AG09319 (cell line): ENCODE data around the gene GRHL1.

Experiments
- DNase-seq: peaks from one replicate; pipeline ENCODE4 v3.0.0-alpha.2; 2010; ENCODE audit warnings: low read depth; ENCODE audit errors: extremely low read depth
- CTCF ChIP-seq: IDR thresholded peaks from 2 replicates; pipeline ENCODE4 v1.5.1; 2011; ENCODE audit warnings: low read depth, mild to moderate bottlenecking, inconsistent platforms, low read length, moderate library complexity

GRHL1 gene

DNA sequence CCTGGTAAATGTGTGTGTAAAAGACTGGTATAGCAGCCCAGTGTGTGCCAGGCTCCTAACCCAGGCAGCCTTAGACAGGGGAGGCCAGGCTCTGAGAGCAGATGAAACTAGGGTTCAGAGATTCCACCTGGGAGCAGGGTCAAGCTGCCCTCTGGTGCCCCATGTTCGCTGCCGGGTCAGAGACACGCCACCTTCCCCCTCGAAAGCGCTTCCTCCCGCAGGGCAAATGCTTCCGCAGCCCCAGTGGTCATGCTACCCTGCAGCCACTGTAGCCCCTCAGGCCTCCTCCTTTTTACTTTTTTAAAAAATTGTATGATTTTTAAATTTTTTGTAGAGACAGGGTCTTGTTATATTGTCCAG is 81.2 kb downstream of the GRHL1 start:
- DNase-seq = no peak
- no peak for TF ChIP-seq CTCF

GRCh38 chr2:10033251-10034006 is 81.9 kb downstream of the GRHL1 start:
- no peak for DNase-seq
- TF ChIP-seq CTCF = no peak

DNA sequence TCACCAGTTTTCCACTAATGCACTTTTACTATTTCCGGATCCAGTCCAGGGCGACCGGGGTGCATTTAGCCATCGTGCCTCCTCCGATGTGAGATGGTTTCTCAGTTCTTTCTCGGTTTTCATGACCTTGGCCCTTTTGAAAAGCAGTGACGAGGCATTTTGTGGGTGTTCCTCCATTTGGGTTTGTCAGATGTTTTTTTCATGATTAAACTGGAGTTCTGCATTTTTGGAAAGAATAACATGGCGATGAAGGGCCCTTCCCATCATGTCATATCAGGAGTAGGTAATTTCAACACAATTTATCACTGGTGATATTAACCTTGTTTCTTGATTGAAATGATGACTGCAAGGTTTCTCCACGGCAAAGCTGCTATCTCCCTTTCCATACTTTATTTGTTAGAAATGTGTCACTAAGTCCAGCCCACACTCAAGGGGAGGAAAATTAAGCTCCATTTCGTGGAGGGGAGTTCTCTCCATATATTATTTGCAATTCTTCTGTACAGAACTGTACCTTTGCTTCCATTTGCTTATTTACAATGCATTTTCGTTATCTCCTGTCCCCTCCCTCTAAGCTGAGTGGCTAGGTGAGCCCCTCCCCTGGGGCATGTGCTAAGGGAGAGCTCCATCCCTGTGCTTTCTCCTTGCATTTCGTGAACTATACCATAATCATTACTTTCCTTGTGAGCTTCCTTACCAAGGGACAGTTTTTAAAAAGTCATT is 83.0 kb downstream of the GRHL1 start:
- no peak for DNase-seq
- no peak for TF ChIP-seq CTCF

DNA sequence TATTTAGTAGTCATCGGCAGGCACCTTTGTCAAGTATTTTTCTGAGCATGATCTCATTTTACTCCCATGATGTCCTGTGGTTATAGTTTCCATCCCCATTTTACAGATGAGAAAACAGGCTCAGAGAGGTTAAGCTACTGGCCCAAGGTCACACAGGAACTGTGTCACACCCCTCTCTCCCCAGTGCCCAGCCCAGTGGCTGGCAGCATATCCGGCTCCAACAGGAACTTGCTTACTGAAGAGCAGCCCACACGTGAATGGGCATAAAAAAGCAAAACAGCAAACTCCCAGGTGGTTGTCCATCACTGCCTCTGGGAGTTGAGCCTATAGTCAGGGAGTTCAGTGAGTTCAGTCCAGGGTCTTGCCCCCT is 83.5 kb downstream of the GRHL1 start:
- DNase-seq = no peak
- no peak for TF ChIP-seq CTCF

GRCh38 chr2:10035633-10036032 is 84.1 kb downstream of the GRHL1 start:
- no peak for TF ChIP-seq CTCF

DNA sequence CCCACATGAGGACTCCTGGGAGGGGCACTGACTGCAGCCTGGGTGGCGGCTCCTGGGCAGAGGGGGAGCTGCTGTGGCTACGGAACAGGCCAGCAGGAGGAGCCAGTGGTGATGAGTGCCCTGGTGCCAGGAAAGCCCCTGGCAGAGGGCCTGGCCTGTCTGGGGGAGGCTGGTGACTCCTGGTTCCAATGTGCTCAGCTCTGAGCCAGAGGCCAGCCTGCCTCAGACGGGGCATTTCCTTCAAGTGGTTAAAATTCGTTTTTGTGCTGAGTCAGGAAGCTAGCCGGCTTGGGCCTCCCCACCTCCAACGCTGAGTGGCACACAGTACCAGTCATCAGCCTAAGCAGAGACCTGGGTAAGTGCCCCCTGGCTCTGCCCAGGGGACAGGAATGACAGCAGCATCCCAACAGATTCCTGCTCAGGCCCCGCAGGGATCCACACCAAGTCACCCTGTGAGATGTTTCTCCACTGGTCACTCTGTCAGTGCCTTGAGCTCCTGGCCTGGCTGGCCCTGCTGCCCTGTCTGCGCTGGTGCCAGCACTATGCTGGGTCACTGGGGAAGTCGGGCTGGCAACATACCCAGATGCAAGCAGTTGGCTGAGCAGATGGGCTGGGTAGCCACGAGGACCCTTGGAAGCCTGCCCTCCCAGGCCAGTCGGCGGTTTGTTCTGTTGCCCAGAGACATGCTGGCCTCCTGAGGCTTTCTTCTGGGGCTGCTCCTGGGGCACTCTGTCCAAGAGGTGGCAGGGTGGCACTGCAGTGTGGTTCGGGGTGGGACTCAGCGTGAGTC is 84.8 kb downstream of the GRHL1 start:
- TF ChIP-seq CTCF = peak; percentile 56
- peak; percentile 39 for DNase-seq

More at GRCh38 chr2:10035633-10036032, 84.1 kb downstream of the GRHL1 start:
- no peak for DNase-seq

- no peak for TF ChIP-seq CTCF
- no peak for DNase-seq
Measured at GRCh38 chr2:10038123-10038522, 86.6 kb downstream of the GRHL1 start.
